Measurements from ENCODE around the gene ADAM12. TPM values are rescaled to one million over a fixed set of nuclear protein-coding genes. Genes with fewer than 3 reads are reported as not detected.
"Not testable (repeated sequence)": the region's sequence is repeated elsewhere in the genome, so short reads cannot be mapped to it uniquely, and the experiment has no call there.

The ADAM12 gene
- polyA plus RNA-seq, 4 donors: 0.45 to 0.87 TPM; not detected in 2

GRCh38 chr10:126059076-126059826 is 329.0 kb downstream of the ADAM12 start:
- no peaks in the 10 kb centered on the region for H3K4me1 ChIP-seq (ENCODE audit: control insufficient read depth in 3 of 3, insufficient read depth in 2 of 3, low read depth in 1 of 3, low read length in 2 of 3)
- no peak for DNase-seq
- peaks cover 0 to 2% (median 0%) of the 10 kb centered on the region in 3 donors for H3K27me3 ChIP-seq (ENCODE audit: control insufficient read depth in 3 of 3, insufficient read depth in 3 of 3, low read length in 3 of 3)
- H3K27ac ChIP-seq (ENCODE audit: low read depth in 1 of 3, low read length in 2 of 3): no peak overlapping the region
- H3K4me3 ChIP-seq (ENCODE audit: low read depth in 1 of 3, low read length in 3 of 3): no peak overlapping the region
- 19 to 41% (median 29%) methylated on average over 4 of the region's 4 CpGs for WGBS, 3 donors
- peaks cover 0 to 3% of the 10 kb centered on the region in 2 donors for H3K9me3 ChIP-seq (ENCODE audit: control insufficient read depth in 2 of 2, insufficient read depth in 1 of 2, low read depth in 1 of 2, low read length in 1 of 2)
- H3K36me3 ChIP-seq (ENCODE audit: control insufficient read depth in 3 of 3, insufficient read depth in 2 of 3, low read depth in 1 of 3, low read length in 3 of 3): no peaks in the 10 kb centered on the region
- FAIRE-seq: no peak

DNA sequence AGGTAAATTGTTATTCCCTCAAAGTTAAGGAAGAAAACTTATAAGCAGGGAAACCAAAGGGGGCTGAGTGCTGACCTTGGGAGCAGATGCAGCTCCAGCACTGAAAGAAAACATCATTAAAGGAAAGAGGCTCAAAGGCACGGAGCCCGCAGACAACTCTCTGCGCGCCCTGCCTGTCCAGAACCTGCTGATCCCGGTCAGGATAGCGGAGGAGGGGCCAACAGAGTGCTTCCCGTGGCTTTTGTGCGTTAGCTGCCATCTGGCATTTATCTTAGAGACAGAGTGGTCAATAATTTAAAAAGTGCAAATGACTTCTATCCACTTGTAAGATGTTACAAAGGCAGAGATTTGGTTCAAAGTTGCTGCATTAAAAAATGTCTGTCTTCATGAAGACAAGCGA is 329.8 kb downstream of the ADAM12 start:
- H3K4me1 ChIP-seq (ENCODE audit: control insufficient read depth in 3 of 3, insufficient read depth in 2 of 3, low read depth in 1 of 3, low read length in 2 of 3): no peaks in the 10 kb centered on the region
- H3K9me3 ChIP-seq (ENCODE audit: control insufficient read depth in 2 of 2, insufficient read depth in 1 of 2, low read depth in 1 of 2, low read length in 1 of 2): peaks cover 0 to 3% of the 10 kb centered on the region in 2 donors
- FAIRE-seq (no peak), DNase-seq (no peak)
- H3K27me3 ChIP-seq (ENCODE audit: control insufficient read depth in 3 of 3, insufficient read depth in 3 of 3, low read length in 3 of 3): peaks cover 0 to 2% (median 0%) of the 10 kb centered on the region in 3 donors
- no peaks in the 10 kb centered on the region for H3K36me3 ChIP-seq (ENCODE audit: control insufficient read depth in 3 of 3, insufficient read depth in 2 of 3, low read depth in 1 of 3, low read length in 3 of 3)
- H3K27ac ChIP-seq (ENCODE audit: low read depth in 1 of 3, low read length in 2 of 3): no peak overlapping the region
- no peak overlapping the region for H3K4me3 ChIP-seq (ENCODE audit: low read depth in 1 of 3, low read length in 3 of 3)
- WGBS, 3 donors: 23 to 40% (median 28%) methylated on average over 9 of the region's 9 CpGs

- no peak for FAIRE-seq
Measured at GRCh38 chr10:126058104-126058503, 330.2 kb downstream of the ADAM12 start.

GRCh38 chr10:126057494-126057893 is 330.8 kb downstream of the ADAM12 start:
- peaks cover 0 to 2% (median 0%) of the 10 kb centered on the region in 3 donors for H3K27me3 ChIP-seq (ENCODE audit: control insufficient read depth in 3 of 3, insufficient read depth in 3 of 3, low read length in 3 of 3)
- DNase-seq (no peak), FAIRE-seq (no peak)
- H3K4me3 ChIP-seq (ENCODE audit: low read depth in 1 of 3, low read length in 3 of 3): no peak overlapping the region
- no peaks in the 10 kb centered on the region for H3K36me3 ChIP-seq (ENCODE audit: control insufficient read depth in 3 of 3, insufficient read depth in 2 of 3, low read depth in 1 of 3, low read length in 3 of 3)
- WGBS, 3 donors: 67 to 85% (median 75%) methylated on average over 8 of the region's 8 CpGs
- no peak overlapping the region for H3K27ac ChIP-seq (ENCODE audit: low read depth in 1 of 3, low read length in 2 of 3)
- H3K9me3 ChIP-seq (ENCODE audit: control insufficient read depth in 2 of 2, insufficient read depth in 1 of 2, low read depth in 1 of 2, low read length in 1 of 2): peaks cover 0 to 3% of the 10 kb centered on the region in 2 donors
- no peaks in the 10 kb centered on the region for H3K4me1 ChIP-seq (ENCODE audit: control insufficient read depth in 3 of 3, insufficient read depth in 2 of 3, low read depth in 1 of 3, low read length in 2 of 3)

More at GRCh38 chr10:126058104-126058503, 330.2 kb downstream of the ADAM12 start:
- WGBS, 3 donors: 39 to 45% (median 42%) methylated on average over 6 of the region's 6 CpGs
- Histone ChIP-seq H3K4me1 (ENCODE audit: control insufficient read depth in 3 of 3, insufficient read depth in 2 of 3, low read depth in 1 of 3, low read length in 2 of 3) (no peaks in the 10 kb centered on the region), H3K4me3 (ENCODE audit: low read depth in 1 of 3, low read length in 3 of 3) (no peak overlapping the region), H3K27ac (ENCODE audit: low read depth in 1 of 3, low read length in 2 of 3) (no peak overlapping the region), H3K36me3 (ENCODE audit: control insufficient read depth in 3 of 3, insufficient read depth in 2 of 3, low read depth in 1 of 3, low read length in 3 of 3) (no peaks in the 10 kb centered on the region), H3K27me3 (ENCODE audit: control insufficient read depth in 3 of 3, insufficient read depth in 3 of 3, low read length in 3 of 3) (peaks cover 0 to 2% (median 0%) of the 10 kb centered on the region in 3 donors), H3K9me3 (ENCODE audit: control insufficient read depth in 2 of 2, insufficient read depth in 1 of 2, low read depth in 1 of 2, low read length in 1 of 2) (peaks cover 0 to 3% of the 10 kb centered on the region in 2 donors)
- no peak for DNase-seq

GRCh38 chr10:126054191-126054590 is 334.1 kb downstream of the ADAM12 start:
- DNase-seq (no peak), FAIRE-seq (no peak)
- Histone ChIP-seq H3K36me3 (ENCODE audit: control insufficient read depth in 3 of 3, insufficient read depth in 2 of 3, low read depth in 1 of 3, low read length in 3 of 3) (no peaks in the 10 kb centered on the region), H3K27me3 (ENCODE audit: control insufficient read depth in 3 of 3, insufficient read depth in 3 of 3, low read length in 3 of 3) (peaks cover 0 to 2% (median 0%) of the 10 kb centered on the region in 3 donors), H3K4me1 (ENCODE audit: control insufficient read depth in 3 of 3, insufficient read depth in 2 of 3, low read depth in 1 of 3, low read length in 2 of 3) (no peaks in the 10 kb centered on the region), H3K9me3 (ENCODE audit: control insufficient read depth in 2 of 2, insufficient read depth in 1 of 2, low read depth in 1 of 2, low read length in 1 of 2) (no peaks in the 10 kb centered on the region), H3K27ac (ENCODE audit: low read depth in 1 of 3, low read length in 2 of 3) (no peak overlapping the region), H3K4me3 (ENCODE audit: low read depth in 1 of 3, low read length in 3 of 3) (no peak overlapping the region)
- WGBS, 3 donors: 86 to 95% (median 95%) methylated on average over 6 of the region's 6 CpGs

- Histone ChIP-seq H3K27me3 (ENCODE audit: control insufficient read depth in 3 of 3, insufficient read depth in 3 of 3, low read length in 3 of 3) (no peaks in the 10 kb centered on the region), H3K4me3 (ENCODE audit: low read depth in 1 of 3, low read length in 3 of 3) (no peak overlapping the region), H3K9me3 (ENCODE audit: control insufficient read depth in 2 of 2, insufficient read depth in 1 of 2, low read depth in 1 of 2, low read length in 1 of 2) (no peaks in the 10 kb centered on the region), H3K36me3 (ENCODE audit: control insufficient read depth in 3 of 3, insufficient read depth in 2 of 3, low read depth in 1 of 3, low read length in 3 of 3) (no peaks in the 10 kb centered on the region), H3K27ac (ENCODE audit: low read depth in 1 of 3, low read length in 2 of 3) (no peak overlapping the region), H3K4me1 (ENCODE audit: control insufficient read depth in 3 of 3, insufficient read depth in 2 of 3, low read depth in 1 of 3, low read length in 2 of 3) (no peaks in the 10 kb centered on the region)
- FAIRE-seq (no peak), DNase-seq (no peak)
- 80 to 83% (median 81%) methylated on average over 2 of the region's 2 CpGs for WGBS, 3 donors
Measured at GRCh38 chr10:126052171-126052570, 336.1 kb downstream of the ADAM12 start.

- Histone ChIP-seq H3K27me3 (ENCODE audit: control insufficient read depth in 3 of 3, insufficient read depth in 3 of 3, low read length in 3 of 3) (no peaks in the 10 kb centered on the region), H3K27ac (ENCODE audit: low read depth in 1 of 3, low read length in 2 of 3) (no peak overlapping the region), H3K4me3 (ENCODE audit: low read depth in 1 of 3, low read length in 3 of 3) (no peak overlapping the region), H3K36me3 (ENCODE audit: control insufficient read depth in 3 of 3, insufficient read depth in 2 of 3, low read depth in 1 of 3, low read length in 3 of 3) (no peaks in the 10 kb centered on the region), H3K4me1 (ENCODE audit: control insufficient read depth in 3 of 3, insufficient read depth in 2 of 3, low read depth in 1 of 3, low read length in 2 of 3) (no peaks in the 10 kb centered on the region), H3K9me3 (ENCODE audit: control insufficient read depth in 2 of 2, insufficient read depth in 1 of 2, low read depth in 1 of 2, low read length in 1 of 2) (no peaks in the 10 kb centered on the region)
- DNase-seq (no peak), FAIRE-seq (no peak)
- WGBS, 3 donors: 63 to 74% (median 73%) methylated on average over 13 of the region's 13 CpGs
Measured at GRCh38 chr10:126049759-126050700, 338.2 kb downstream of the ADAM12 start.

GRCh38 chr10:126047749-126048148 is 340.5 kb downstream of the ADAM12 start:
- not testable (repeated sequence) for H3K36me3 ChIP-seq (ENCODE audit: control insufficient read depth in 3 of 3, insufficient read depth in 2 of 3, low read depth in 1 of 3, low read length in 3 of 3); H3K27me3 ChIP-seq (ENCODE audit: control insufficient read depth in 3 of 3, insufficient read depth in 3 of 3, low read length in 3 of 3); H3K27ac ChIP-seq (ENCODE audit: low read depth in 1 of 3, low read length in 2 of 3); H3K4me3 ChIP-seq (ENCODE audit: low read depth in 1 of 3, low read length in 3 of 3); DNase-seq; H3K9me3 ChIP-seq (ENCODE audit: control insufficient read depth in 2 of 2, insufficient read depth in 1 of 2, low read depth in 1 of 2, low read length in 1 of 2); FAIRE-seq; H3K4me1 ChIP-seq (ENCODE audit: control insufficient read depth in 3 of 3, insufficient read depth in 2 of 3, low read depth in 1 of 3, low read length in 2 of 3)
- 57 to 80% (median 76%) methylated on average over 1 of the region's 1 CpG for WGBS, 3 donors
